GM23338 (cell line): ENCODE results near the gene TAF10.

Source experiments
- CREB1 ChIP-seq: fragments of 250-450 bp; sonication (Bioruptor Pico); IDR thresholded peaks from 2 replicates; pipeline ENCODE4 v1.5.0; 2020; ENCODE audit warnings: low read depth, mild to moderate bottlenecking, moderate library complexity
- CTCF ChIP-seq, 2 experiments: fragments of 200-600 bp in 1 of 2; sonication (generic) in 1 of 2; conservative IDR thresholded peaks; 2 replicates each; pipeline versions ENCODE4 v1.5.1 to v1.6.1; 2016 to 2017; ENCODE audit warnings: antibody characterized with exemption in 2 of 2, low read depth in 2 of 2, mild to moderate bottlenecking in 2 of 2, moderate library complexity in 1 of 2
- EZH2 ChIP-seq: fragments of 200-600 bp; sonication (generic); IDR thresholded peaks from one replicate; pipeline ENCODE4 v1.8.0; 2017; ENCODE audit warnings: antibody characterized with exemption, mild to moderate bottlenecking, low read depth; ENCODE audit not compliant: unreplicated experiment
- EZH2phosphoT487 ChIP-seq: fragments of 200-600 bp; sonication (generic); IDR thresholded peaks from one replicate; pipeline ENCODE4 v1.8.1; 2018; ENCODE audit warnings: antibody characterized with exemption; ENCODE audit not compliant: unreplicated experiment
- JUNB ChIP-seq: IDR thresholded peaks from one replicate; pipeline ENCODE4 v1.6.1; 2016; ENCODE audit warnings: antibody characterized with exemption; ENCODE audit not compliant: unreplicated experiment
- NANOG ChIP-seq: IDR thresholded peaks from 2 replicates; pipeline ENCODE4 v1.6.1; 2016; ENCODE audit warnings: antibody characterized with exemption, borderline replicate concordance
- POLR2AphosphoS5 ChIP-seq: IDR thresholded peaks from 2 replicates; pipeline ENCODE4 v1.6.1; 2016; ENCODE audit warnings: antibody characterized with exemption, low read depth
- REST ChIP-seq: IDR thresholded peaks from one replicate; pipeline ENCODE4 v1.6.1; 2018; ENCODE audit warnings: antibody characterized with exemption; ENCODE audit not compliant: unreplicated experiment
- STAT1 ChIP-seq: IDR thresholded peaks from one replicate; pipeline ENCODE4 v1.6.1; 2016; ENCODE audit warnings: antibody characterized with exemption; ENCODE audit not compliant: unreplicated experiment
- TF ChIP-seq, protein P1 (sequence below): IDR thresholded peaks from 2 replicates; pipeline ENCODE4 v1.6.1; 2016; ENCODE audit warnings: antibody characterized with exemption

DNA sequence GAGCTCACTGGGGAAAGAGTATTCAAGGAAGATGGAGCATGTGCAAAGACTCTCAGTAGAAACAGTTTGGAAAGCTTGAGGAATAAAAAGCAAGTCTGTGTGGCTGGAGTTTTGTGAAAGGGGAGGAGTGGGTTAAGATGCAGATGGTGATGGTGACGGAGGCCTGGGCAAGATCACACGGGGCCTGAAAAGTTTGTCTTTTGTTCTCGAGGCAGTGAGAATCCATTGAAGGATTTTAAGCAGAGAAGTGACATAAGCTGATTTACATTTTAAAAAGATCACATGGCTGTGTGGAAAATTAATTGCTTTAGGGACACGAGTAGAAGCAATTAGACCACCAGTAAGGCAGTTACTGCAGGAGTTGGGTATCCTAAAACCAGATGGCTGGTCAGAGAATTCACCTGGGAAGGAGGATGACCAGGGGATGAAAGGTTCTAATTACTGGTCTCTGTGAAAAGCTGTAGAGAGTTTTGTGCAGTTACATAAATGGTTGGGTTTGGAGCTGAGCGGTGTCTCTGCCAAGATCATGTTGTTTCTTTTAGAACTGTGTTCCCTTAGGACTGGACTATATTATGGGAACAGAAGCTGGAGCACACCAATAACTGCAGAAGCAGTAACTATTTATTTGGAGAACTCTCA lies 15.7 kb downstream of the TAF10 start:
- TF ChIP-seq STAT1 (no peak), NANOG (no peak), CTCF (conservative IDR thresholded peaks at IDR 0.05; ENCODE audit: low read depth in 2 of 2) (no peak), JUNB (no peak), REST (no peak), POLR2AphosphoS5 (no peak), EZH2 (no peak), CREB1 (CRISPR knock-in tag) (no peak), EZH2phosphoT487 (no peak)
- TF ChIP-seq, protein P1, sequence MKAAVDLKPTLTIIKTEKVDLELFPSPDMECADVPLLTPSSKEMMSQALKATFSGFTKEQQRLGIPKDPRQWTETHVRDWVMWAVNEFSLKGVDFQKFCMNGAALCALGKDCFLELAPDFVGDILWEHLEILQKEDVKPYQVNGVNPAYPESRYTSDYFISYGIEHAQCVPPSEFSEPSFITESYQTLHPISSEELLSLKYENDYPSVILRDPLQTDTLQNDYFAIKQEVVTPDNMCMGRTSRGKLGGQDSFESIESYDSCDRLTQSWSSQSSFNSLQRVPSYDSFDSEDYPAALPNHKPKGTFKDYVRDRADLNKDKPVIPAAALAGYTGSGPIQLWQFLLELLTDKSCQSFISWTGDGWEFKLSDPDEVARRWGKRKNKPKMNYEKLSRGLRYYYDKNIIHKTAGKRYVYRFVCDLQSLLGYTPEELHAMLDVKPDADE: no peak
